HCEC 1CT (cell line): ENCODE data around the gene WDR62.

ENCODE experiments used
- DNase-seq: peaks from one replicate; pipeline ENCODE4 v3.0.0-alpha.2; 2017

WDR62 gene

DNA sequence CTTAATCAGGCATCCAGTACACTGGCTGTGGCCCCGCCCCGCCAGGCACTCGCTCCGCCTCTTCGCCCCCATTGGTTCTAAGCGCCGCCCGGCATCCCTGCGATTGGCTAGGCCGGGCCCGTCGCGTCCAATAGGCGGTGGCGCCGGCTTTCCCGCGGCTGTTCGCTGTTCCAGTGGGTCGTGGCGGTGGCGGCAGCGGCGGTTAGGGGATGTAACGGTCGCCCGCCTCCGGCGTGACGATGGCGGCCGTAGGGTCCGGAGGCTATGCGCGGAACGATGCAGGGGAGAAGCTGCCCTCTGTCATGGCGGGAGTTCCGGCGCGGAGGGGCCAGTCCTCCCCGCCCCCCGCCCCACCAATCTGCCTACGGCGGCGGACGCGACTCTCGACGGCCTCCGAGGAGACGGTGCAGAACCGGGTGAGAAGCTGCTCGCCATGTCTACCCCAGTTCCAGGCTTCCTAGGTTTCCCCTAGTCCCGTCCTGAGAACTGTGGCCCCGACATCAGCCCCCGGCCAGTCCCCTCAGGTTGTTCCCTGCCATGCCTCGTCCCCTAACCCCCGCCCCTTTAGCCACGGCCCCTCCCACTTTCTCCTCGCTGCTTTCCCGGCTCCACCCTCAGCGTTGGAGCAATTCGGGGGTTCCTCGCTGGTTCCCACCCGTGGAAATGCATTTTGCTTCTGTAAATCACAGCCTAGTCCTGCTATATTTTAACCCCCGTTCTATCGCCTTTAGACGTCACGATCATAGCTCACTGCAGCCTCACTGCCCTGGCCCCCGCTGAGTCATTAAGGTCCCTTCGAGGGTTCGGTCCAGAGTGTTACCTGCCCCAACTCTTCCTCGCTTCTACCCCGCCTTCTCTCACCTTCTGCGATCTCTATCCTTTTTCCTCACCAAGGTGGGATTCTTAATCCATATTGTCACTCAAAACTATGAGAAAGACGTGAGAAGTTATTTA is at the start of gene WDR62:
WDR62 (plus strand) TSS at position 165 of the 954 bp plus-strand sequence; CDS start at position 240, 75 bp downstream.
- DNase-seq = peak; percentile 93

GRCh38 chr19:36006955-36007354 is 47.7 kb upstream of the WDR62 start:
- no peak for DNase-seq

- no peak for DNase-seq
Measured at GRCh38 chr19:36008336-36008978, 46.2 kb upstream of the WDR62 start, which contains the start of gene SYNE4. Gene SYNE4, minus strand, starts transcription at chr19:36008813. Its CDS starts 132 bp downstream, at chr19:36008681.

GRCh38 chr19:36009220-36009619 is 45.5 kb upstream of the WDR62 start:
- peak; percentile 47 for DNase-seq

DNA sequence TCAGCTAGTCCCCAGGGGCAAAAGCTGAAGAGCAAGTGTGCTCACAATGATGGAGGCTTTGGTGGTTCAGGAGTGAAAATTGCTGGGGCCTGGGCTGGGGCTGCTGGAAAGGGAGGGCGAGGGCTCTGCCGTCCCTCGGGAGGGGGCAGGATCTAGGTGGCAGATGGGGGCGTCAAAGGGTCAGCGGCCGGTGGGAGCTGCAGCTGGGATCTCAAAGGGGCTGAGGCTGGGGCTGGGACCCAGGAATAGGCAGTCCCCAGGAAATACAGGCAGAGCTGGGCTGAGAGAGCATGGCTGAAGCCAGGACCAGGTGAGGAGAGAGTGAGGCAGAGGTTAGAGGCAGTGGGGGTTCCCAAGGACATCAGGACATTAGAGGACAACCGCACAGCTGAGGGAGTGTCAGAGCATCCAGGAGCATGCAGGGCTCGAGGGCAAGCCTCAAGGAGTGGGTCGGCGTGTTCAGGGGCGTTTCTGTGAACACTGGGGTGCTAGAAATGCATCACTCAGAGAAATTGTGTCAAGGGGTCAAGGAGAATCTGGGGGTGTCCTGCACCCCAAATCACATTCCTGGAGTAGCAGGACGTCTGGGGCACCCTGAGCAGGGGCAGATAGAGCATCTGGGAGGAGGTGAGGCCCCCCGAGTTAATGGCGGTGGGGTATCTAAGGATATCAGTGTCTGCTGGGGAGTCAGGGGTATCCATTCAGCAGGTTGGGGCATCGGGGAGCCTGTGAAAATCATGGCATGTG is 44.9 kb upstream of the WDR62 start:
- no peak for DNase-seq

GRCh38 chr19:36010402-36010801 is 44.3 kb upstream of the WDR62 start:
- DNase-seq = no peak

DNA sequence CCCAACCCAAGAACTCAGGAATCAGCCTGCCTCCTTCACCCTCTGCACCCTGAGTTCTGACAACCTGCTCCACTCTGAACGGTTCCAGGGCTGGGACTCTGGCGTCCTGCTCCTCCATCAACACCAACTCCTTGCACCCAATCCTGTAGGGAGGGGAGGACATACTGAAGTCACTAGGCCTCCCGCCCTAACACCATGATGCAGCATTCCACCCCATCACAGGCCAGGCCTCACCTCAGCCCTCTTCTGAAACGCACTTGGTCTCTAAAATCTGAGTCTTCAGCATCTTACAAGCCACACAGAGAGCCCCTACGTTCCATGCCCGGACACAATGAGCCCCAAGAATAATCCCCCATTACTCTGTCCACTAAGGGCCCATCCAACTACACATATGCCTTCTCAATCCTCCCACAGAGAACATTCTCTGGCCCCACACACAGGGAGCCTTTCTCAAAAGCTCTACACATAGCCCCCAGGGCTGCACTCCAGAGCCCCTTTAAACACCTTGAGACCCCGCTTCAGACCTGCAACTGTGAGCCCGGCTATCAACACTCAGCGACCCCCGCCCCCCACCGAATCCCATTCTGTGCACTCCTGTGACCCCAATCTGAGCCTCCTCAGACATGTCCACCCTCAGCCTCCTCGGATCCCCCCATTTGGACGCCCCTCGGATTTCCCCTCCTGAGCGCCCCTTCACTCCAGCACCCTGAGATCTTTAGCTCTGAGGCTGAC is 41.3 kb upstream of the WDR62 start:
- no peak for DNase-seq

DNA sequence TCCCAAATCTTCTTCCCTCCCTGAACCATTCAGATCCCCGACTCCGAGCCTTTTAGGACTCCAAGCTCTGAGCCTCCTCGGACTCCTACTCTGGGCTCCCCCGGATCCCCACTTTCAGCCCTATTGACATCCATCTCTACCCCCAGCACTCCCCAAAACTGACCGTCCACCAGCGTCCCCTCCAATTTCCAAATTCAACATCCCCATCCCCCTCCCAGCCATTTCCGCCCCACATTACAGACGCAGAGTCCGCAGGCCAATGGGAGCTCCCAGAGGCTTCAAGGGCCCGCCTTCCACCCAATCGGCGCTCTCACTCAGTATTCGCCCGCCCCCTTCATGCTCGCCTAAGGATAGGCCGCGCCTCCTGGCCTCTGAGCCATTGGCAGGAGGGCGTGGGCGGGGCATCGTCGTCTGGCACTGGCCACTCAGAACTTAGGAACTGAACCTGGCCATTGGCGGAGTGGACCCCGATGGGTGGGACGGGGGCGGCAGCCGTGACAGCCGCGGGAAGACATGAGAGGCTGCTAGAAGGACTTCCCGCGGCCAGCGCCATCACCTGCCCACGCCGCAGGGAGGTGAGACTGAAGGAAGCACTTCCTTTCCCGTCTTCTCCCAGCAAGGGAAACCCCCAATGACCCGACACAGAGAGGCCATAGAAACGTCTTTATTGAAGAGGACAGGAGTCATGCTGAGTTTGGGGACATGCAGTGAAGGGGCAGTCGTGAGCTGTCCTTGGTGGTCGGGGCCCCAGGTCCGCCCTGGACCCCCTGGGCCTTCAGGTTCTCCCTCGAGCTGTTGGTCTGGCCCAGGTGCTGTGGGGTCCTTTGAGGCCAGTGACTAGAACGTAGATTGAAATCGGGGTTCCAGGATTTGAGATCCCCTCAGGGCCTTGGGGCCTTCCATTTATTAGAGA is 40.4 kb upstream of the WDR62 start, which contains the start of gene ALKBH6:
ALKBH6 (minus strand) TSS at position 202 of the 913 bp plus-strand sequence. CDS start 816 bp downstream, outside the sequence.
- peak; percentile 99 for DNase-seq

GRCh38 chr19:36019061-36019670 is 35.5 kb upstream of the WDR62 start:
- DNase-seq = no peak

DNA sequence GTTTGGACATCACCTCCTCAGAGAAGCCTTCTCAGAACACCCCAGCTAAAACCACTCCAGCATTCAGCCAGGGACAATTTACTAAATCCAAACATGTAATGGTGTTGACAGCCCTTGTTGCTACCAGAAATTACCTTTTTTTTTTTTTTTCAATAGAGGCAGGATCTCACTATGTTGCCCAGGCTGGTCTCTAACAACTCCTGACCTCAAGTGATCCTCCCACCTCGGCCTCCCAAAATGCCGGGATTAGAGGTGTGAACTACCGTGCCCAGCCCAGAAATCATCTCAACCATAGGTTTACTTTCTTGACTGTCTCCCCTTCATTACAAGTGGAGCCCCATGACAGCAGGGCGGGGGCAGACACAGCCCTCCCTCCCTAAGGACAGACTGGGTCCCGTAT is 31.3 kb upstream of the WDR62 start:
- DNase-seq = no peak

- DNase-seq = no peak
Measured at GRCh38 chr19:36025541-36025940, 29.2 kb upstream of the WDR62 start.

- no peak for DNase-seq
Measured at GRCh38 chr19:36026091-36026876, 28.4 kb upstream of the WDR62 start.

DNA sequence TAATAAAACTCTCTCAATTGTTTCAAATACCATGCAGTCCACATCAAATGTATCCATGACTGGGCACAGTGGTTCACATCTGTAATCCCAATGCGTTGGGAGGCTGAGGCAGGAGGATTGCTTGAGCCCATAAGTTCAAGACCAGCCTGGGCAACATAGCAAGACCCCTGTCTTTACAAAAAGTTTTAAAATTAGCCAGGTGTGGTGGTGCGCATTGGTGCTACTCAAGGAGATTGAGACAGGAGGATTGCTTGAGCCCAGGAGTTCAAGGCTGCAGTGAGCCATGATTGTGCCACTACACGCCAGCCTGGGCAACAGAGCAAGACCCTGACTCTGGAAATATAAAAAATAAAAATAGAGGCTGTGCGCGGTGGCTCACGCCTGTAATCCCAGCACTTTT is 27.0 kb upstream of the WDR62 start:
- DNase-seq = no peak

DNA sequence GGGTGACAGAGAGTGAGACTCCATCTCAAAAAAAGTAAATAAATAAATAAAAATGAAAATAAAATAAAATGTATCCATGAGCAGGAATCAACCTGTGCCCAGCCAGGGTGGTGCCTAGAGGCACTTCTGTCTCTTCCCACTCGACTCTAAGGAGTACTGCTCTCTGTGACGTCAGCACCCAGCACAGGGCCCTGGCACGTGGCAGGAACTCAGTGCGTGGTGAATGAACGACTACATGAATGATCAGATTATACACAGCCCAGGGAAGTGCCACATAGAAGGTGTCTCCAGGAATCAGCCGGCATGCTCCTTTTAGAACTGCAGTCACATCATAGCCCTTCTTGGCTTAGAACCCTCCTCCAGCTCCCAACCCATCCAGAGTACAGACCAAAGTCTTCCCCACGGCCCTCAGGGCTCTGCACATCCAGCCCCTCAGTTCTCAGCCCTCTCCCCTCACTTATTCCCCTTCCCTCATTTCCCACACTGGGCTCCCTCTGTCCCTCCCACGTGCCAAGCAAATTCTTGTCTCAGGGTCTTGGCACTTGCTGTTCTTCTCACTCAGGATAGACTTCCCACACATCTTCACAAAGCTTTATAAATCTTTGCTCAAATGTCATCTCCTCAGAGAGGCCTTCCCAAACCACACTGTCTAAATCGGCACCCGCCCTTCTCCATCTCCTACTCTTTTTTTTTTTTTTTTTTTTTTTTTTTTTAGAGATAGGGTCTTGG is 26.2 kb upstream of the WDR62 start:
- DNase-seq = no peak

GRCh38 chr19:36030264-36031148 is 24.2 kb upstream of the WDR62 start:
- peak; percentile 15 for DNase-seq

DNA sequence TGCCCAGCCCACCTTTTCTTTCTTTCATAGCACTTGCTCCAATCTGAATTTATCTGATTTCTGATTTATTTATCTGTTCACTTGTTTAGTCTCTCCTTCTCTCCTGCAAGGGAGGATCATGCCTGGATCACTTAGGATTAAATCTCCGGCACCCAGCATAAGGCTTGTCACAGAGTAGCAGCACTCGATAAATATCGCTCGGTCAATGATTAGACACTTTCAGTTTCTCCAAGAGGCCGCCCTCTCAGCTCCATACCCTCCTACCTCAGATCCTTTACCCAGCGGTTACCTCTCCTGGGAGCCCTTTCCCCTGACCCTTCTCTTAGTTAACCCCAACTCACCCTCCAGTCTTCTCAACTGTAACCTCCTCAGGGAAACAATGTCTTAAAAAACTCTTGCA is 23.4 kb upstream of the WDR62 start:
- DNase-seq = no peak

DNA sequence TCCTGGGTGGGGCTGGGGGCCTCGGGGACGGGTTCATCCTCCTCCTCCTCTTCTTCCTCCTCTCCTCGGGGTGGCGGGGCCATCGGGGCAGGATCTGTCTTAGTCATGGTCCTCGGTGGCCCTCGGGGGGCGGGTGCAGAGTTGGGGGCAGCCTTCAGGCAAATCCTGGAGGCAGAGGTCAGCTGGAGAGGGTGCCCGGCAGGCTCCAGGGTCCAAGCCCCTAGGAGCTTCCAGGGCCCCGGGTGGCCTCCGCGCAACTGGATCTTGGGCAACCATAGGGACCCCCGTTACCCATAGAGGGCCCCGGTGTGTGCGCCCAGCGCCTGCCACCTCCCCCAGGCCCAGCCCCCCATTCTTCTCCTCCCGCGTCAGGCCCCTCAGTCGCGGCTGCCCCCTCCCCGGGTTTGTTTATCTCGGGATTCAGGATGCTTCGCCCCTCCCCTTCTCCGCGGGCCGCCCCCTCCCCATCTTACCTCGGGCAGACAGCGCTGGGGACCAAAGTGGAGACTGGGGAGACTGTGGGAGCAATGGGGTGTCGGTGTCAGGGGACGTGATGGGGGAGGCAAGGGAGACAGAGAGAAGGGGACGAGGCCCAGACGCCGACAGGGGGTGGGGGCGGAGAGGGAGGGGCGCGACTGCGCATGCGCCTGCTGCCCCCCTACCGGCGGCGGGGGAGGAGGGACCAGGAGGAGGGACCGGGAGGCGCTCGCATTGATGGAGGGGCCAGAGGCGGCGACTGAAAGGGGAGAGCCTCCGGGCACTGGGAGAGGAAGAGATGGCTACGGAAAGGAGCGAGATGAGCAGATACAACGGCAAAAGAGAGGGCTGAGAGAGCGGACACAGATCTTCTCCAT is 22.2 kb upstream of the WDR62 start, which contains the start of gene CLIP3:
CLIP3 (minus strand) TSS at position 623 of the 854 bp plus-strand sequence; CDS start at position 107, 516 bp downstream.
- DNase-seq = peak; percentile 32
